Epidermal melanocyte (primary cell): Measurements from ENCODE around the gene NCAN.
A peak's percentile ranks its signal among the peaks of the same experiment; 100 is the strongest.
"Not testable (repeated sequence)": the region's sequence is repeated elsewhere in the genome, so short reads cannot be mapped to it uniquely, and the experiment has no call there.

ENCODE experiments used
- DNase-seq: peaks from one replicate; pipeline ENCODE4 v3.0.0; 2011; ENCODE audit warnings: low spot score; ENCODE audit not compliant: insufficient read length

NCAN gene

DNA sequence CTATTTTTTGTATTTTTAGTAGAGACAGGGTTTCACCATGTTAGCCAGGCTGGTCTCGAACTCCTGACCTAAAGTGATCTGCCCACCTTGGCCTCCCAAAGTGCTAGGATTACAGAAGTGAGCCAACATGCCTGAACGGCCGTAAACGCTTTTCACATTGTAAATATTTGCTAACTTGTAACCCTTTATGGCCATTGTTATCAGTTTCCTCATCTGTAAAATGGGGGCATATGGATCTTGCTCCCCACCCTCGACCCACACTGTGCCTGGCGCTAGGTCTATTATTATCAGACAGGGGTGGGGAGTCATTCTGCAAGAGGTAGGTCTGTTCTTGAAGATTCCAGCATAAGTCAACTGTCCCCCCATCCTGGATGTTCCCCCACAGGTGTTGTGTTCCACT lies 11.9 kb downstream of the NCAN start:
- no peak for DNase-seq

GRCh38 chr19:19224150-19224851 lies 12.5 kb downstream of the NCAN start:
- no peak for DNase-seq

DNA sequence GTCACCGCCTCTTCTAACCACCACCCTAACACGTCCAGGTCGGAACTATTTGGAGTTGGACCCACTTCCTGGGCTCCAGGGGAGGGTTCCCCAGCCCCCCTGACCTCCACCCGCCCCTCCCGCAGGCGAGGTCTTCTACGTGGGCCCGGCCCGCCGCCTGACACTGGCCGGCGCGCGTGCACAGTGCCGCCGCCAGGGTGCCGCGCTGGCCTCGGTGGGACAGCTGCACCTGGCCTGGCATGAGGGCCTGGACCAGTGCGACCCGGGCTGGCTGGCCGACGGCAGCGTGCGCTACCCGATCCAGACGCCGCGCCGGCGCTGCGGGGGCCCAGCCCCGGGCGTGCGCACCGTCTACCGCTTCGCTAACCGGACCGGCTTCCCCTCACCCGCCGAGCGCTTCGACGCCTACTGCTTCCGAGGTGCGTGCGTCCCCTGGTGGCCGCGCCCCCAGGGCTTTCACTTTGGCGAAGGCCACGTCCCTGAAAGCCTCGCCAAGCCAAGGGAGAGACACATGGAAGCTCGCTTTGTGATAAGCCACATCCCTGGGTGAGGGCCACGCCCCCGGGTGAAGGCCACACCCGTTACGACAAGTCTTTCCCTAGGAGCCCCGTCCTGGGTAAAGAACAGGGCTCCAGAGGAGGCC lies 13.2 kb downstream of the NCAN start:
- DNase-seq: peak; percentile 85

GRCh38 chr19:19226204-19226603 lies 14.4 kb downstream of the NCAN start:
- DNase-seq: no peak

- DNase-seq: no peak
Observed at GRCh38 chr19:19226663-19227062, 14.9 kb downstream of the NCAN start.

- DNase-seq: no peak
Observed at GRCh38 chr19:19227217-19227616, 15.5 kb downstream of the NCAN start.

- DNase-seq: no peak
Observed at GRCh38 chr19:19229701-19230100, 17.9 kb downstream of the NCAN start.

DNA sequence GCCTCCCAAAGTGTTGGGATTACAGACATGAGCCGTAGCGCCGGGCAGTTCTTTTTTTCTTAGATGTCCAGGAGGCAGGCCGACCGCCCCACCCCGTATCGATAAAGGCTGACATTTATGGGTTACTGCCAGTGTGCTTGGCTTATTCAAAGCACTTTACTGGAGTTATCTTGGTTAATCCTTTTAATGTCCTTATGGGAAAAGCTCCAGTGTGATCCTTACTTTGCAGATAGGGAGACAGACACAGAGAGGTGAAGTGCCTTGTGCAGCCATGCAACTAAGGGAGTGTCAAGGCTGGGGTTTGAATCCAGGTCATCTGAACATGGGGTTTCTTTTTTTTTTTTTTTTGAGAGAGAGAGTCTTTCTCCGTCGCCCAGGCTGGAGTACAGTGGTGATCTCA lies 19.2 kb downstream of the NCAN start:
- no peak for DNase-seq

GRCh38 chr19:19232261-19232721 lies 20.5 kb downstream of the NCAN start:
- DNase-seq: no peak

- no peak for DNase-seq
Observed at GRCh38 chr19:19234220-19234816, 22.6 kb downstream of the NCAN start.

DNA sequence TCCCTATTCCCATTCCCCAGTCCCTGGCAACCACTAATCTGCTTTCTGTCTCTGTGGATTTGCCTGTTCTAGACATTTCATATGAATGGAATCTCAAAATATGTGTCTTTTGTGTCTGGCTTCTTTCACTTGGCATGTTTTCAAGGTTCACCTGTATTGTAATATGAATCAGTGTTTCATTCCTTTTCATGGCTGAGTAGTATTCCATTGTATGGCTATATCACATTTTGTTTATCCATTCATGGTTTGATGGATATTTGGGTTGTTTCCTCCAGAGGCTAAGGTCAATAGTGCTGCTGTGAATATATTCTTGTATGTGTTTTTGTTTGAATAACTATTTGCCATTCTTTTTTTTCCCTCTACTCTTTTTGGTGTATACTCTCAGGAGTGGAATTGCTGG lies 24.4 kb downstream of the NCAN start:
- no peak for DNase-seq

GRCh38 chr19:19238126-19238894 lies 26.6 kb downstream of the NCAN start:
- DNase-seq: no peak

DNA sequence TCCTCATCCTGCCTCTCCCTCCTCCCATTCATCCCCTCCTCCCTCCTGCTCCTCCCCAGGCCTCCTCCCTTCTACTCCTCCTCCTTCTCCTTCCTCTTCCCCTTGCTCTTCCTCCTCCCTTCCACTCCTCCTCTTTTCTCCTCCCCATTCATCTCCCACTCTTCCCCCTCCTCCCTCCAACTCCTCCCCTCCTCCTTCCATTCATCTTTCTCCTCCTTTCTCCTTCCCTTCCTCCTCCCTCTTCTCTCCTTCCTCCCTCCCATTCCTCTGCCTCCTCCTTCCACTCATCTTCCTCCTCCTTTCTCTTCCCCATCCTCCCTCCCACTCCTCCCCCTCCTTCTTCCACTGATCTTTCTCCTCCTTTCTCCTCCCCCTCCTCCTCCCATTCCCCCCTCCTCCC lies 27.9 kb downstream of the NCAN start:
- no peak for DNase-seq

DNA sequence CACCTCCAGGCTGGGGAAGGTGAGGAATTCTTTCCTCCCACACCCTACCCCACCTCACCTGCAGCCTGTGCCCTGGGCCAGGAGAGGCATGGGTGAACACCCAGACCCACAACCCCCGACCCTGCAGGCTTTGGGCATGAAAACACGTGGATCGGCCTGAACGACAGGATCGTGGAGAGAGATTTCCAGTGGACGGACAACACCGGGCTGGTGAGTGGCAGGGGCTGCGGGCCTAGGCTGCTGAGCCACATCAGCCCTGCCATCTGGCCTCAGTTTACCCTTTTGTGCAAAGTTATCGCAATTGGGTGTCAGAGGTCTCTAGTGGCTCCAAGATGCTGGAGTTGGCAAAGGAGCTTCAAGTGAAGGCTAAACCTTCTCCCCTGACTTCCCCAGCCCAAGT lies 28.7 kb downstream of the NCAN start:
- DNase-seq: no peak

DNA sequence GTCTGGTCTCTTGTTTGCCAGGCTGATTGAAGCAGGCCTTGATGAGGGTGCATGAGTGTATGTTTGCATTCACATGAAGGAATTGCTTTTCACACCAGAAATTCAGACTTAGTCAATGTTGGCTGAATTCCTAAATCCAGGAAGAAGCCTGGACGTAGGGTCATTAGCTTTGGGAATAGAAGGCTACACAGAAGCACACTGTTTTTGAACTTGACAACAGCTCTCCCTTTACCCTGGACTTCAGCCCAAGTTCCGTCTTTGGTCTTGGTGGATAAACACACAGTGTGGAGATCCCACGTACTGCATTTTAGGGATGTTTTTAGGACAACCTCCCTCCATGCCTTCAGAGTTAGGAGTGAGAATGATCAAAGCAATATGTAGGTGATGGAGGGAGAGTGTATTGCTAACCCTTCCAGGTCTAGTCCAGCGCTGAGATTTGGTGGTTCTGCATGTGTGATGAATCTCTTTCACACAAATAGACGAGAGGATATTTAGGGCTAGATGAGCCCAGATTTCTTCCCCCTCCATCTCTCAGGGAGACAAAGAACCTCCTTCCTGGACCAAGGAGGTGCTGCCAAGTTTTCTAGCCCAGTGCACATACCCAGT lies 38.5 kb downstream of the NCAN start:
- DNase-seq: no peak

- DNase-seq: not testable (repeated sequence)
Observed at GRCh38 chr19:19253409-19253808, 41.7 kb downstream of the NCAN start.

DNA sequence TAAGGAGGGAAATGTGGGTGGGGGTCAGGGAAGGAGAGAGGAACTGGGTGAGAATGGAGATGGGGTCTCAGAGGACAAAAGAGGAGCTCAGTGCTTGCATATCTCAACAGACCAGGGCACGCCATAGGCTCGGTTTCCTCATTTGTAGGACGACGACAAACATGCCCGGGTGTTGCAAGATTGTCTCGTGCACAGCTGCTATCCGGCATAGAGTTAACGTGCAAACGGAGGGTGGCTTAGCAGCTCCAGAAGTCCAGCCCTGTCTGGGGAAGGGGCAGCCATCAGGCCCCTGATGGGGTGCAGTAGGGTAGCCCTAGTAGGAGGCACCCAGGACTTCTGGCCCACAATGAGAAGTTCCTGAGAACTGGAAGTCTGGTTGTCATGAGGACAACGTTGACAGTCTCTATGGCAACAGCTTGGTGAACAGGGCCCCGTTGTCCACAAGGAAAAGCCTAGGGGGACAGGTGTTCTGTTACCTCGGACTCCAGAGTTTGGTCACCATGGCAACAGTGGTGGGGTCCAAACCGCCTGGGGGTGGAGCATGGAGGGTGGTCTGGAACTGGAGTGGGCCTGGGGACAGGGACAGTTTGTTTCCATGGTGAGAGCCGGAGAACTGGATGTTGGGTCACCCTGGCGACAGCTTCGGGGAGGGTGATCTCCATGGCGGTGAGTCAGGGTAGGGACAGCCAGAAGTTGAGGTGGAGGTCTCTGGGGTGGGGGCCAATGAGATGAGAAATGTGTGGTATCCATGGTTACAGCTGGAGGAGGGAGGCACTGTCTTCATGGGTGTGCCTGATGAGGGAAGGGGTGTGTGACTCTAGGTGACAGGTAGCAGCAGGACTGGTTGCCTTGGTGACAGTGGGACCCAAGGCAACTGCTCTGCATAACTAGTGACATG lies 44.6 kb downstream of the NCAN start:
- DNase-seq: peak; percentile 14

- peak; percentile 11 for DNase-seq
Observed at GRCh38 chr19:19257137-19257536, 45.4 kb downstream of the NCAN start.

GRCh38 chr19:19257836-19258588 lies 46.3 kb downstream of the NCAN start:
- DNase-seq: peak; percentile 9
